CD4-positive, alpha-beta T cell treated with Interleukin-15 for 4 hours (primary cell): ENCODE results near the gene OR2K2.
"Not testable (repeated sequence)": the region's sequence is repeated elsewhere in the genome, so short reads cannot be mapped to it uniquely, and the experiment has no call there.

Experiments used
- DNase-seq: peaks from one replicate; pipeline ENCODE4 v3.0.0-alpha.2; 2020; ENCODE audit warnings: low spot score

The OR2K2 gene, protein sequence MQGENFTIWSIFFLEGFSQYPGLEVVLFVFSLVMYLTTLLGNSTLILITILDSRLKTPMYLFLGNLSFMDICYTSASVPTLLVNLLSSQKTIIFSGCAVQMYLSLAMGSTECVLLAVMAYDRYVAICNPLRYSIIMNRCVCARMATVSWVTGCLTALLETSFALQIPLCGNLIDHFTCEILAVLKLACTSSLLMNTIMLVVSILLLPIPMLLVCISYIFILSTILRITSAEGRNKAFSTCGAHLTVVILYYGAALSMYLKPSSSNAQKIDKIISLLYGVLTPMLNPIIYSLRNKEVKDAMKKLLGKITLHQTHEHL

GRCh38 chr9:111330124-111330523 lies at the start of gene OR2K2:
OR2K2 (minus strand) TSS chr9:111330224; CDS start chr9:111328433, 1,791 bp downstream.
- DNase-seq = no peak

DNA sequence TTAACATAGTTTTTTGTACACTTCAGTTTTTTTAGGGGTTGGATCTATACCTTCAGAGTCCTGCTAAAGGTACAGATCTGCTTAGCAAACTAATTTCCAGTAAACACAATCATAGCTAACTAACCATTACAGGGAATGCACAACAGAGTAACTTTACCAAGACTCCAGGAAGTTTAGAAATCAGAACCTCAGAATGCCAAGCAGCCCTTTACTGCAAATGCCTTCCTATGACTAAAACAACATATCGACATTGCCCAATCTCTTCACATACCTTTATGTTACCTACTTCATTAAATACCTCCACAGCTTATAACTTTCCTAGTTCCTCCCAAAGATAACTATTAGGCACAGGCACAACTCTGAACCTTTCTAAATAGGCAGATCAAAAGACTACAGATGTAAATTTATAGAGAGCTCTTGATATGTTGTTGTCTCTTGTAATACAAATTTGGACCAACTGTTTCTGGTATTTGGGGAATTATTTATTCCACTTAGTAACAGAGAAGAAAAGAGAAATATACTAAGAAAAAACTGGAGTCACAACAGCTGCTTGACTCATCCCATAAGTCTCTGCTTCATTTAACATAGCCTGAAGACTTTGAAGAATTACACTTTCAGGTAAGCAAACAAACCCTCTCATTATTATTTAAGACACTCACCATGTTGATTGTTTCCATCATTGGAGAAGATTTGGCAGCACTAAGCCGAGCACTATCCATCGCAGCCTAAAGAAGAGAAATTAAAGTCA lies 46.0 kb upstream of the OR2K2 start:
- no peak for DNase-seq

DNA sequence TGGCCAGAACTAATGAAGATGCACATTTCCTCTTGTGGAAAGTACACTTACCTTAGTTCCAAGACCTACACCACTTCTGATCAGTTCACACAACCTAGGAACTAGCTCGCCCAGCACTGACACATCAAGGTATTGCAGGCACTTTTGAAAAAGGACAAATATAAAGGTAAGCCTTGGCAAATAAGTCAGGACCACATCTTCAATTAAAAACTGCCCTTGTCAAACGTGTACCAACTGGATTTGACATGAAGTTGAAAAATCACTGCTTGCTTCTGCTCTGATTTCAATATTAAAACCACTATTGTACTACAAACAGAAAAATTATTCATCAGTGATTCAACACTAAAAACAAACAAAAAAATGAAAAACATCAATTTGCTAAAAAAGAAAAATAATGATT lies 45.0 kb upstream of the OR2K2 start:
- no peak for DNase-seq

DNA sequence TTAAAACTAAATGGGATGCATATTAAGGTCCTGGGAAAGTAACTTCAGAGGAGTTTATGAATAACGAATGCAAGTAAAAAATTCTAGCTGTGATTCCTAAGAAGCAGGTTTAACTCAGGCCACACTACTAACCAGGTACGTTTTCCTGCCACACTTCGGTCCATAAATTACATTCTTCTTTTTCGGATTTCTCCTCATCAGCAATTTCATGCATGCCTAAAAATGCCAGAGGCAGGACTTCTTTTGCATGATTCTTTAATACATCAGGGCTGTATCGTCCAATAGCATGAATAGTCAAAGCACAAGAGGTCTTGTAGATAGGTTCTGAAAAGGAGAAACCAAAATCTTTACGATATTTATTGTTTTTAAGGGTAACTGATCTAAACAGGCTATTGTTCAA lies 42.3 kb upstream of the OR2K2 start:
- DNase-seq = no peak

GRCh38 chr9:111366978-111367377 lies 37.0 kb upstream of the OR2K2 start:
- DNase-seq = no peak

- DNase-seq = no peak
Measured at GRCh38 chr9:111362526-111362925, 32.5 kb upstream of the OR2K2 start.

DNA sequence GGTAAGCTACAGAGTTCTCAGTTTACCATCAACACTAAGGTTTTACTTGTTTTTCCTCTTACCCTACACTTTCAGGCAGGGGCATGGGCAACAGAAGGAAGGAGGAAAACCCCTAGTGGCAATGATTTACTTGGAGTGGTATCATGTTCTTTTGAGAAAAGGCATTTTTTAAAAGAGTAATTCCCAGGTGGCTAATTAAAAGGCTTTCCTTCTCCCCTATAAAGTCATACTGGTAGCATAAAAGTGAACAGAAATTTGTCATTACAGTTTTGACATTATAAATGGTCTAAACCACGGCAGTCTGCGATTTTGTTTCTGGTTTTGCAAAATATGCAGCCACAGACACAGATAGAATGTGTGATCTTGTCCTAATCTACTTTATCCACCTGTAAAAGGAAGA lies 30.9 kb upstream of the OR2K2 start:
- no peak for DNase-seq

DNA sequence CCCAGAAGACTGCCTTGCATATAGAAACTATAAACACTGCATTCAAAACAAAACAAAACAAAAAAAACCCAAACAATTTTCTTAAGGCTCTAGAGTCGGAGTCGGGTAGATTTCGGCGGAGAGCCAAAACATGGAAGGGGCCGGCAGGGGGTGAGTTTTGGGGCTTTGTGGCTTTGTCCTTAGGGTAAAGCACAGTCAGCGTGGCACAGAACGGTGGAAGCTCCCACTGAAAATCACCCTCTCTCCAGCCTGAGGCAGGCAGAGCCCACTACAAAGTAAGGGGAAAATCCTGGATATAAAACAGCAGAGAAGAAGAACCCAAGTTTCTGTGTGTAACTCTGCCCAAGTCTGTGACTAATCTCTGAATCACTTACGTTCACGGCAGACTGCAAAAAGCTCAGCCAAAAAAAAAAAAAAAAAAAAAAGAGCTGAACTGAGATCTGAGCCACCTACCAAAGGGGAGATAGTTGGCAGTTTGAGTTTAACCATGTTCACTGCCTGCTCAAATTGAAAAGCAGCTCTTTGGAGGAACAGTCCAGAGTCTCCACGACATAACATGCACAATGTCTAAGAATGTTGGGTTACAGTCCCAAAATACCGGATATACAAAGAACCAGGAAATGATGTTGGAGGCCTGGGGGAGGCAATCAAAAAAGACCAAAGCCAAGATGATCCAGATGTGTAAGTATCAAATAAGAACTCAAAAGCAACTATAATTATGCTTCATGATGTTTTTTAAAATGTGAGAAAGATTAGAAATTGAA lies 26.6 kb upstream of the OR2K2 start:
- DNase-seq = no peak

DNA sequence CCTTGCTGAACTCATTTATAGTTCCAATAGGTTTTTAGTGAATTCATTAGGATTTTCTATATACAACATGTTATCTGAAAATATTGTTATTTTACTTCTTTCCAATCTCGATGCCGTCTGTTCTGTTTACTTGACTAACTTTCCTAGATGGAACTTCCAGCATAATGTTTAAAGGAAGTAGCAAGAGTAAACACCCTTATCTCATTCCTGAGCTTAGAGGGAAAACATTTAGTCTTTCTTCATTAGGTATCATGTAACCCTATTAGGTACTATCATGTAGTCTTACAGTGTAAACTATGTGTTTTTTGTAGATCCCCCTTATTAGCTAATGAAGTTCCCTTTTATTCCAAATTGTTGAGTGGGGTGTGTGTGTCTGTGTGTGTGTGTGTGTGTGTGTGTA lies 22.5 kb upstream of the OR2K2 start:
- DNase-seq = no peak

DNA sequence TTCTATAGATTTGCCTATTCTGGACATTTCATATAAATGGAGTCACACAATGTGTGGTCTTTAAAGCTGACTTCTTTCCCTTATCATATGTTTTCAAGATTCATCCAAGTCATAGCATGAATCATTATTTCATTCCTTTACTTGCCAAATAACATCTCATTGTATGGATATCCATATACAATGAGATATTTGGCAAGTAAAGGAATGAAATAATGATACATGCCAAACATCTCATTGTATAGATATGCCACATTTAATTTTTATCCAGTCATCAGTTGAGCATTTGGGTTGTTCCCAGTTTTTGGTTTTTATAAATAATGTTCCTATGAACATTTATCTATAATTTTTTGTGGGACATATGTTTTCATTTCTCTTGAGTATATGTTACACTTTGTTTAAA lies 20.5 kb upstream of the OR2K2 start:
- no peak for DNase-seq

GRCh38 chr9:111349766-111350165 lies 19.7 kb upstream of the OR2K2 start:
- DNase-seq = no peak

GRCh38 chr9:111348821-111349271 lies 18.8 kb upstream of the OR2K2 start:
- DNase-seq = no peak

GRCh38 chr9:111334318-111334863 lies 4.4 kb upstream of the OR2K2 start:
- not testable (repeated sequence) for DNase-seq

GRCh38 chr9:111320631-111321030 lies 9.4 kb downstream of the OR2K2 start:
- no peak for DNase-seq

GRCh38 chr9:111316796-111317195 lies 13.2 kb downstream of the OR2K2 start:
- no peak for DNase-seq

DNA sequence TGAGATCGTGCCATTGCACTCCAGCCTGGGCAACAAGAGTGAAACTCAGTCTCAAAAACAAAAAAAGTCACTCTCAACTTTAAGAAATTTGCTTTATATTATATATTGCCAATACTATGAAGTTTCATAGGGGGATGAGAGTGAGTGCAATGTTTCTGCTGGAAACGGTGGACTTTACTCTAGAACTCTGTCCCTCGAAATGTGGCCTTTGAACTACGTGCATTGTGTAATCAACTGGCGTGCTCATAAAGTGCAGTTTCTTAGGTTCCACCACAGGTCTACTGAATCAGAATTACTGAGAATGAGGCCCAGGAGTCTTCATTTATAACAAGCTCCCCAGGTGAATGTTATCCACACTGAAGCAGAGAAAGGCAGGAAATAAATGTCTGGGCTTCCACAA lies 24.1 kb downstream of the OR2K2 start:
- DNase-seq = no peak

DNA sequence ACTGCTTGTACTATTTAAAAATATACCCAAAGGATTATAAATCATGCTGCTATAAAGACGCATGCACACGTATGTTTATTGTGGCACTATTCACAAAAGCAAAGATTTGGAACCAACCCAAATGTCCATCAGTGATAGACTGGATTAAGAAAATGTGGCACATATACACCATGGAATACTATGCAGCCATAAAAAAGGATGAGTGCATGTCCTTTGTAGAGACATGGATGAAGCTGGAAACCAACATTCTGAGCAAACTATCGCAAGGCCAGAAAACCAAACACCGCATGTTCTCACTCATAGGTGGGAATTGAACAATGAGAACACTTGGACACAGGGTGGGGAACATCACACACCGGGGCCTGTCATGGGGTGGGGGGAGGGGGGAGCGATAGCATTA lies 26.0 kb downstream of the OR2K2 start:
- DNase-seq = not testable (repeated sequence)

GRCh38 chr9:111301195-111301594 lies 28.8 kb downstream of the OR2K2 start:
- no peak for DNase-seq

DNA sequence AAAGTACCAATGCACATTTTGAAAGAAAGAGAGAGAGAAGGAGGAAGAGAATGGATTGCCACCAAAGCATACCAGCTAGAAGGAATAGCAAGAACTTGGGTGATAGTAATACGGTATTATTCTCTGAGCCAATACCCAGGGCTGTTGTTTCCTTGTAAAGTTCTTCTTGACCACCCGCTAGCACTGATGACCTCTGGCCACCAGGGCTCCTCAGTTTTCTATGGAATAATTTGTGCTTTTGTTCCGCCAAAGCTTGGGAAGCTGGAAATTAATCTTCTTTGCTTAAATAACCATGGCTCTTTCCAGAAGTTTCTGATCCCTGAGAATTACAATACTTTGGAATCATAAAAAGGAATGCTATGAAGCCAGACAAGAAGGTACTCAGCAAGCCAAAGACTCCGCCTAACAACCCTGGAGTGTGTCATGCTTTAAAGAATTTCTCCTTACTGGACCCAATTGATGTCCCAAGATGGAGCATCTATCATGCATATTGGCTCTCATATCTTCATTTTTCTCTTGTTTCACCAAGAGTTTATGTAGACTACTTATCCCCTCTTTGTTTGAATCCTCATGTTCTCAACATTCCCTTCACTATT lies 29.8 kb downstream of the OR2K2 start:
- DNase-seq = no peak

DNA sequence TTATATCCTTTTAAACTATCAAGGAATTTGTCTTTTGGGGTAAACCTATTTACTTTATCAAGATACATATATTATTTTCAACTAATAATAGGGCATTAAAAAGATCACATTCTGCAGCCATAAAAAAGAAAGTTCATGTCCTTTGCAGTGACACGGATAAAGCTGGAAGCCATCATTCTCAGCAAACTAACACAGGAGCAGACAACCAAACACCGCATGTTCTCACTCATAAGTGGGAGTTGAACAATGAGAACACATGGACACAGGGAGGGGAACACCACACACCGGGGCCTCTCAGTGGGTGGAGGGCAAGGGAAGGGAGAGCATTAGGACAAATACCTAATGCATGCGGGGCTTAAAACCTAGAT lies 30.4 kb downstream of the OR2K2 start:
- DNase-seq = not testable (repeated sequence)

- peak; percentile 39 for DNase-seq
Measured at GRCh38 chr9:111298731-111299598, 31.1 kb downstream of the OR2K2 start.
